Naive thymus-derived CD8-positive, alpha-beta T cell (primary cell): ENCODE results near the gene STRN. TPM values are rescaled to one million over a fixed set of nuclear protein-coding genes. Genes with fewer than 3 reads are reported as not detected.
A peak's percentile ranks its signal among the peaks of the same experiment; 100 is the strongest.
"Not testable (repeated sequence)": the region's sequence is repeated elsewhere in the genome, so short reads cannot be mapped to it uniquely, and the experiment has no call there.

Source experiments
- ATAC-seq, 2 donors: fragments of 150-1000 bp; cut with Tn5 transposase in 1 of 2; sonication (Bioruptor Pico), chemical (Tn5 transposase) in 1 of 2; 1 replicate in 1 of 2; 2 replicates in 1 of 2; pipeline ENCODE4 v1.10.0; 2021; ENCODE audit warnings: mild to moderate bottlenecking in 2 of 2, moderate library complexity in 2 of 2
- POLR2A ChIA-PET: fragments of 350-600 bp; sonication (Branson Sonifier 250); formaldehyde crosslinking; loops from one replicate; lab custom pipeline; 2021; ENCODE audit warnings: antibody characterized with exemption; lab: Charles Lee
- DNase-seq, 10 donors: peaks; one replicate each; pipeline versions ENCODE4 v3.0.0 to v3.0.0-alpha.2; 2020 to 2022
- H3K27ac Mint-ChIP-seq, 10 donors: one replicate each; pipeline ENCODE4 v1.8.0; 2020 to 2022; ENCODE audit warnings: mild to moderate bottlenecking in 10 of 10, mixed read lengths in 10 of 10, moderate library complexity in 4 of 10, inconsistent platforms in 1 of 10
- H3K27me3 Mint-ChIP-seq, 5 donors: one replicate each; pipeline ENCODE4 v1.8.0; 2021 to 2022; ENCODE audit warnings: mixed read lengths in 5 of 5
- H3K36me3 Mint-ChIP-seq, 3 donors: one replicate each; pipeline ENCODE4 v1.8.0; 2020 to 2022; ENCODE audit warnings: mixed read lengths in 3 of 3, mild to moderate bottlenecking in 2 of 3, inconsistent platforms in 1 of 3
- H3K4me1 Mint-ChIP-seq, 4 donors: one replicate each; pipeline ENCODE4 v1.8.0; 2021 to 2022; ENCODE audit warnings: mixed read lengths in 4 of 4
- H3K4me3 Mint-ChIP-seq, 10 donors: one replicate each; pipeline ENCODE4 v1.8.0; 2020 to 2022; ENCODE audit warnings: mild to moderate bottlenecking in 10 of 10, mixed read lengths in 10 of 10, moderate library complexity in 6 of 10, inconsistent platforms in 1 of 10
- H3K9me3 Mint-ChIP-seq, 9 donors: one replicate each; pipeline ENCODE4 v1.8.0; 2020 to 2022; ENCODE audit warnings: mixed read lengths in 9 of 9, mild to moderate bottlenecking in 3 of 9, inconsistent platforms in 1 of 9, moderate library complexity in 1 of 9
- polyA plus RNA-seq, 3 donors: library from polyadenylated mRNA; unstranded; fragments of 300-500 nt; fragmentation: Illumina TruSeq; gene quantifications; one replicate each; pipeline ENCODE4 v1.2.3, GENCODE V29; 2021
- total RNA-seq, 8 experiments: library from RNA in 2 of 8; stranded (reverse) in 2 of 8; gene quantifications; one replicate each; pipeline ENCODE4 v1.2.3 and lab custom pipeline; 2021 to 2026

STRN gene
- total and polyA plus RNA-seq, 5 experiments from 2014 or later: 6.8 to 34.9 (median 10.8) TPM

GRCh38 chr2:36981911-36982310 is 15.6 kb upstream of the STRN start:
- Mint-ChIP-seq H3K27ac (no peak overlapping the region), H3K36me3 (peaks cover 0 to 44% (median 20%) of the 10 kb centered on the region in 3 donors), H3K4me3 (no peak overlapping the region), H3K27me3 (no peaks in the 10 kb centered on the region), H3K9me3 (peaks cover 0 to 6% (median 0%) of the 10 kb centered on the region in 9 donors), H3K4me1 (peaks cover 0 to 1% (median 0%) of the 10 kb centered on the region in 4 donors)
- DNase-seq (no peak), ATAC-seq (no peak)
- POLR2A ChIA-PET: interaction anchor here (1.5 kb wide), 1 partner anchor 15 kb away, joined by 3 read pairs; the partner anchor contains the start of gene STRN

- POLR2A ChIA-PET, H3K9me3 Mint-ChIP-seq, H3K4me3 Mint-ChIP-seq, H3K27me3 Mint-ChIP-seq, DNase-seq, H3K4me1 Mint-ChIP-seq, ATAC-seq: not testable (repeated sequence)
- Mint-ChIP-seq H3K27ac (peak overlapping the region in 4 of 10 donors; percentile 1 to 59 (median 30)), H3K36me3 (peaks cover 0 to 27% (median 17%) of the 10 kb centered on the region in 3 donors)
Measured at GRCh38 chr2:36979007-36979406, 12.7 kb upstream of the STRN start.

- Mint-ChIP-seq H3K4me1 (peaks cover 0 to 1% (median 0%) of the 10 kb centered on the region in 4 donors), H3K4me3 (no peak overlapping the region), H3K9me3 (peaks cover 0 to 6% (median 0%) of the 10 kb centered on the region in 9 donors), H3K27ac (peak overlapping the region in 3 of 10 donors; percentile 8 to 60 (median 29)), H3K36me3 (peaks cover 0 to 17% (median 16%) of the 10 kb centered on the region in 3 donors), H3K27me3 (no peaks in the 10 kb centered on the region)
- no peak for DNase-seq
- POLR2A ChIA-PET: interaction anchor here (0.6 kb wide), 2 partner anchors 24 to 639 kb away, joined by 3 to 4 read pairs; no protein-coding TSS in a partner anchor
- no peak for ATAC-seq
Measured at GRCh38 chr2:36976065-36976464, 9.7 kb upstream of the STRN start.

GRCh38 chr2:36975306-36975705 is 9.0 kb upstream of the STRN start:
- no peak for DNase-seq
- no peaks in the 10 kb centered on the region for H3K27me3 Mint-ChIP-seq
- ATAC-seq: no peak
- H3K27ac Mint-ChIP-seq: no peak overlapping the region
- peaks cover 0 to 6% (median 0%) of the 10 kb centered on the region in 9 donors for H3K9me3 Mint-ChIP-seq
- H3K4me3 Mint-ChIP-seq: no peak overlapping the region
- peaks cover 0 to 1% (median 0%) of the 10 kb centered on the region in 4 donors for H3K4me1 Mint-ChIP-seq
- H3K36me3 Mint-ChIP-seq: peaks cover 0 to 17% (median 13%) of the 10 kb centered on the region in 3 donors
- POLR2A ChIA-PET: no interaction called here

- Mint-ChIP-seq H3K9me3 (peaks cover 0 to 5% (median 0%) of the 10 kb centered on the region in 9 donors), H3K27ac (no peak overlapping the region), H3K4me3 (no peak overlapping the region), H3K27me3 (no peaks in the 10 kb centered on the region), H3K4me1 (no peaks in the 10 kb centered on the region), H3K36me3 (peaks cover 0 to 3% (median 0%) of the 10 kb centered on the region in 3 donors)
- POLR2A ChIA-PET: interaction anchor here (0.6 kb wide), 2 partner anchors 168 to 1212 kb away, joined by 3 read pairs; no protein-coding TSS in a partner anchor
- DNase-seq: no peak
- ATAC-seq: no peak
Measured at GRCh38 chr2:36973320-36973719, 7.0 kb upstream of the STRN start.

- Mint-ChIP-seq H3K27ac (no peak overlapping the region), H3K9me3 (no peaks in the 10 kb centered on the region), H3K36me3 (no peaks in the 10 kb centered on the region), H3K4me1 (peaks cover 3 to 10% (median 8%) of the 10 kb centered on the region in 4 donors), H3K27me3 (no peaks in the 10 kb centered on the region), H3K4me3 (no peak overlapping the region)
- ATAC-seq (no peak), DNase-seq (no peak)
- POLR2A ChIA-PET: no interaction called here
Measured at GRCh38 chr2:36971990-36972389, 5.7 kb upstream of the STRN start.

GRCh38 chr2:36967236-36967876 is 1.0 kb upstream of the STRN start:
- Mint-ChIP-seq H3K36me3 (peaks cover 0 to 5% (median 0%) of the 10 kb centered on the region in 3 donors), H3K27me3 (peaks cover 0 to 3% (median 0%) of the 10 kb centered on the region in 5 donors), H3K27ac (peak overlapping the region; percentile 97 to 100 (median 98)), H3K4me1 (peaks cover 25 to 48% (median 40%) of the 10 kb centered on the region in 4 donors), H3K4me3 (peak overlapping the region; percentile 87 to 98 (median 94)), H3K9me3 (no peaks in the 10 kb centered on the region)
- ATAC-seq (no peak), DNase-seq (peak in 2 of 10 donors; percentile 4 to 11)
- POLR2A ChIA-PET: interaction anchor here (0.6 to 1.7 kb wide), 10 partner anchors 15 to 1784 kb away, joined by 3 to 13 read pairs (median 4); partner anchors contain the start of genes ATL2 and SRSF7

- peaks cover 0 to 10% (median 0%) of the 10 kb centered on the region in 3 donors for H3K36me3 Mint-ChIP-seq
- peaks cover 0 to 3% (median 0%) of the 10 kb centered on the region in 5 donors for H3K27me3 Mint-ChIP-seq
- POLR2A ChIA-PET: interaction anchor here (0.9 to 1.7 kb wide), 9 partner anchors 17 to 1786 kb away, joined by 3 to 13 read pairs (median 4); partner anchors contain the start of genes ATL2, CEBPZ, GPATCH11 and HEATR5B
Measured at GRCh38 chr2:36965751-36966369, 476 bp downstream of the STRN start.

GRCh38 chr2:36965206-36965605 is 1.1 kb downstream of the STRN start:
- H3K4me1 Mint-ChIP-seq: peaks cover 39 to 68% (median 55%) of the 10 kb centered on the region in 4 donors
- POLR2A ChIA-PET: no interaction called here
- ATAC-seq (no peak), DNase-seq (no peak)
- H3K27ac Mint-ChIP-seq: peak overlapping the region; percentile 86 to 97 (median 94)
- no peaks in the 10 kb centered on the region for H3K9me3 Mint-ChIP-seq
- H3K36me3 Mint-ChIP-seq: peaks cover 0 to 10% (median 0%) of the 10 kb centered on the region in 3 donors
- H3K4me3 Mint-ChIP-seq: peak overlapping the region; percentile 92 to 98 (median 96)
- H3K27me3 Mint-ChIP-seq: peaks cover 0 to 3% (median 0%) of the 10 kb centered on the region in 5 donors

More at GRCh38 chr2:36965751-36966369, 476 bp downstream of the STRN start:
- Mint-ChIP-seq H3K4me3 (peak overlapping the region; percentile 92 to 98 (median 96)), H3K4me1 (peaks cover 36 to 63% (median 52%) of the 10 kb centered on the region in 4 donors), H3K27ac (peak overlapping the region; percentile 86 to 97 (median 94)), H3K9me3 (no peaks in the 10 kb centered on the region)
- ATAC-seq (peak in 1 of 2 donors; percentile 10), DNase-seq (peak in 5 of 10 donors; percentile 4 to 22 (median 15))

GRCh38 chr2:36964496-36965058 is 1.8 kb downstream of the STRN start:
- peaks cover 41 to 74% (median 58%) of the 10 kb centered on the region in 4 donors for H3K4me1 Mint-ChIP-seq

GRCh38 chr2:36963734-36964133 is 2.6 kb downstream of the STRN start:
- POLR2A ChIA-PET: no interaction called here
- H3K27me3 Mint-ChIP-seq: peaks cover 0 to 3% (median 0%) of the 10 kb centered on the region in 5 donors
- H3K4me1 Mint-ChIP-seq: peaks cover 41 to 78% (median 65%) of the 10 kb centered on the region in 4 donors
- peak overlapping the region in 5 of 10 donors; percentile 47 to 95 (median 55) for H3K4me3 Mint-ChIP-seq
- peak overlapping the region in 1 of 10 donors; percentile 22 for H3K27ac Mint-ChIP-seq
- H3K36me3 Mint-ChIP-seq: peaks cover 0 to 16% (median 0%) of the 10 kb centered on the region in 3 donors
- DNase-seq (no peak), ATAC-seq (no peak)
- H3K9me3 Mint-ChIP-seq: no peaks in the 10 kb centered on the region

More at GRCh38 chr2:36964496-36965058, 1.8 kb downstream of the STRN start:
- DNase-seq (no peak), ATAC-seq (no peak)
- H3K4me3 Mint-ChIP-seq: peak overlapping the region; percentile 92 to 98 (median 96)
- POLR2A ChIA-PET: no interaction called here
- H3K27me3 Mint-ChIP-seq: peaks cover 0 to 3% (median 0%) of the 10 kb centered on the region in 5 donors
- H3K27ac Mint-ChIP-seq: peak overlapping the region in 6 of 10 donors; percentile 3 to 96 (median 80)
- H3K36me3 Mint-ChIP-seq: peaks cover 0 to 10% (median 0%) of the 10 kb centered on the region in 3 donors
- H3K9me3 Mint-ChIP-seq: no peaks in the 10 kb centered on the region

GRCh38 chr2:36963106-36963505 is 3.2 kb downstream of the STRN start:
- POLR2A ChIA-PET: no interaction called here
- DNase-seq (no peak), ATAC-seq (no peak)
- peaks cover 0 to 22% (median 0%) of the 10 kb centered on the region in 3 donors for H3K36me3 Mint-ChIP-seq
- no peaks in the 10 kb centered on the region for H3K9me3 Mint-ChIP-seq
- H3K4me1 Mint-ChIP-seq: peaks cover 48 to 84% (median 71%) of the 10 kb centered on the region in 4 donors
- peak overlapping the region in 2 of 10 donors; percentile 7 to 23 for H3K4me3 Mint-ChIP-seq
- H3K27me3 Mint-ChIP-seq: peaks cover 0 to 3% (median 0%) of the 10 kb centered on the region in 5 donors
- H3K27ac Mint-ChIP-seq: peak overlapping the region in 2 of 10 donors; percentile 30 to 44
